Esophagus squamous epithelium (tissue), 5 donors: ENCODE measurements around the gene ENOSF1. TPM values are rescaled to one million over a fixed set of nuclear protein-coding genes. Genes with fewer than 3 reads are reported as not detected.

ENCODE experiments used
- DNase-seq: peaks from one replicate; lab custom pipeline; 2025; lab: John Stamatoyannopoulos, UW
- H3K27ac ChIP-seq, 4 donors: fragments of 200-600 bp; sonication (generic); one replicate each; pipeline ENCODE4 v1.5.1; 2016 to 2019; ENCODE audit warnings: mild to moderate bottlenecking in 1 of 4
- H3K27me3 ChIP-seq, 4 donors: fragments of 200-600 bp; sonication (generic); 1 replicate in 3 of 4; 2 replicates in 1 of 4; pipeline versions ENCODE4 v1.5.1 to v1.6.0; 2017 to 2021; ENCODE audit warnings: antibody characterized with exemption in 1 of 4
- H3K36me3 ChIP-seq, 3 donors: fragments of 200-600 bp; sonication (generic); one replicate each; pipeline ENCODE4 v1.5.1; 2016 to 2019
- H3K4me1 ChIP-seq, 3 donors: fragments of 200-600 bp; sonication (generic); one replicate each; pipeline ENCODE4 v1.5.1; 2017 to 2019
- H3K4me3 ChIP-seq, 4 donors: fragments of 200-600 bp; sonication (generic); 1 replicate in 3 of 4; 2 replicates in 1 of 4; pipeline ENCODE4 v1.5.1; 2016 to 2019; ENCODE audit warnings: mild to moderate bottlenecking in 2 of 4, moderate library complexity in 1 of 4
- H3K9me3 ChIP-seq, 3 donors: fragments of 200-600 bp; sonication (generic); one replicate each; pipeline ENCODE4 v1.5.1; 2016 to 2019
- CTCF ChIP-seq, 6 experiments: fragments of 450-650 bp in 4 of 6; fragments of 200-600 bp in 2 of 6; sonication (generic) in 2 of 6; IDR thresholded peaks; one replicate each; pipeline ENCODE4 v1.5.1; 2016 to 2019; ENCODE audit warnings: antibody characterized with exemption in 6 of 6, mild to moderate bottlenecking in 4 of 6, moderate library complexity in 4 of 6
- POLR2A ChIP-seq, 4 donors: fragments of 450-650 bp; IDR thresholded peaks; one replicate each; pipeline ENCODE4 v1.6.1; 2017; ENCODE audit warnings: antibody characterized with exemption in 4 of 4, mild to moderate bottlenecking in 4 of 4, moderate library complexity in 3 of 4
- WGBS, 2 donors: methylation state at CpG; one replicate each; pipeline ENCODE4 v1.1.5; 2018; 5-methylcytosine and 5-hydroxymethylcytosine counted together
- intact Hi-C: fragments of 100-400 bp; cut with DNase I; formaldehyde crosslinking; loops from one replicate; pipeline ENCODE4 v1.15.0; 2022
- total RNA-seq, 4 donors: library from RNA; depleted of rRNA; stranded (reverse); fragments of >200 nt; gene quantifications; one replicate each; pipeline ENCODE4 v1.1.0, GENCODE V29; 2016
- donor health status: DM: yes; HTN: yes; CAD: no.

The ENOSF1 gene
- total RNA-seq, 4 donors from 2014 or later = 31.7 to 63.7 (median 47.1) TPM

DNA sequence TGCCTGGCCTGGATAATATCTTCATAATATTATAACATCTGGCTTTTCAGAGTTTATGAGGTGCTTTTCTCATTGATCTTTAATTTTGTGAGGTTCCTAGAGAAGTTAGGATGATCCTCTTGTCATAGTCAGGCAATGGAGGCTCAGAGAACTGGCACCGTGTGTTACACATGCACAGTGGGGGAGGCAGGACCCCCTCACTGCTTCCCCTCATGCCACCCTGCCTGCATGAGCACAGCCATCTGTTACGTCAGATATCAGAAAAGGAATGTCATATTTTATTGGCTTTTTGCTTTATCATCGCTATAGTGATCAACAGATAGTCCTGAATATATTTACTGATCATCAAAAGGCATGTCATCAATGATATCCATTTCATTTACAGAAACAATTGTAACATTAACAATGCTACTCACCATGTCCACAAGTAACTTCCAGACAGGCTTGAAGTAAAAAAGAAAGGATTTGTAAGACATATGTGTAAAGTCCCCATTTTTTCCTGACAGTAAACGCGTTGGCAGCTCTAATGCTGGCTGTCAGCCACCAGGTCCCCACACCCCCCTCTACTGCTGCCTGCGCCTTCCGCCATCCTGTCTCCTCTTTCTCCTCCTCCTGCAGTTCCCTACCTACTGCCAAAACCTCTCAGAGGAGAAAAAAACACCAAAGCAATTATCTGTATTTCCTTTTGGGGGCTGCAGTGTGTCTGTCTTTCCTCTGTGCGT is 18.8 kb downstream of the ENOSF1 start:
- H3K4me3 ChIP-seq = no peak overlapping the region
- TF ChIP-seq POLR2A (IDR thresholded peaks at IDR 0.05) = no peak
- TF ChIP-seq CTCF (IDR thresholded peaks at IDR 0.05) = no peak
- H3K27me3 ChIP-seq = no peaks in the 10 kb centered on the region
- H3K4me1 ChIP-seq = no peaks in the 10 kb centered on the region
- H3K36me3 ChIP-seq = peaks cover 4 to 81% (median 7%) of the 10 kb centered on the region in 3 donors
- 78 to 84% methylated on average over 7 to 8 of the region's 8 CpGs for WGBS, 2 donors
- no peak for DNase-seq
- intact Hi-C loops = no loop called here
- no peak overlapping the region for H3K27ac ChIP-seq
- H3K9me3 ChIP-seq = no peaks in the 10 kb centered on the region

DNA sequence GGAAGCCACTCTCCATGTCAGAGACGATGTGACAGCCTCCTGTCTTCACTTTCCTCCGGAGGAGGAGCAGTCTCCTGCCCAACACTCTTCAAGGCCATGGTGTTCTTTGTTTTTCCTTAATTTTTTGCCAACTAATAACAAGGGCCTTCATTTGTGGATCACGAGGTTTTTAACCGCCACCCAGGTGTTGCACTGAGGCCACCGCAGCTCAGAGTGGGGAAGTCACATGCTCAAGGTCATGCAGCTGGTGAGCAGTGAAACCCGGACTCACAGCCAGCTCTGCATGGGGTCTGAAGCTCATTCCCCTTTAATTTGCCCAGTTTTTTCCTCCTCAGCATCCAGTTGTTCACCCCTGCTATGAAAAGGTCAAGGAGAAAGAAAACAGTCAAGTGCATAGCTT is 19.6 kb downstream of the ENOSF1 start:
- no peaks in the 10 kb centered on the region for H3K27me3 ChIP-seq
- no peaks in the 10 kb centered on the region for H3K4me1 ChIP-seq
- DNase-seq = no peak
- H3K4me3 ChIP-seq = no peak overlapping the region
- TF ChIP-seq CTCF (IDR thresholded peaks at IDR 0.05) = no peak
- TF ChIP-seq POLR2A (IDR thresholded peaks at IDR 0.05) = no peak
- intact Hi-C loops = no loop called here
- WGBS, 2 donors = 84 to 93% methylated on average over 6 of the region's 6 CpGs
- no peak overlapping the region for H3K27ac ChIP-seq
- no peaks in the 10 kb centered on the region for H3K9me3 ChIP-seq
- H3K36me3 ChIP-seq = peaks cover 4 to 87% (median 7%) of the 10 kb centered on the region in 3 donors

- 82% methylated on average over 2 to 5 of the region's 5 CpGs for WGBS, 2 donors
These were observed 24.1 kb downstream of the ENOSF1 start for GRCh38 chr18:688323-688722.

GRCh38 chr18:686339-687111 is 25.9 kb downstream of the ENOSF1 start:
- intact Hi-C loops = no loop called here
- no peak overlapping the region for H3K27ac ChIP-seq
- 91 to 93% methylated on average over 4 to 6 of the region's 11 CpGs for WGBS, 2 donors
- no peaks in the 10 kb centered on the region for H3K4me1 ChIP-seq
- no peak for DNase-seq
- H3K36me3 ChIP-seq = peaks cover 7 to 95% (median 8%) of the 10 kb centered on the region in 3 donors
- H3K27me3 ChIP-seq = no peaks in the 10 kb centered on the region
- H3K4me3 ChIP-seq = no peak overlapping the region
- TF ChIP-seq POLR2A (IDR thresholded peaks at IDR 0.05) = no peak
- TF ChIP-seq CTCF (IDR thresholded peaks at IDR 0.05) = no peak
- H3K9me3 ChIP-seq = no peaks in the 10 kb centered on the region

More at GRCh38 chr18:688323-688722, 24.1 kb downstream of the ENOSF1 start:
- Histone ChIP-seq H3K9me3 (no peaks in the 10 kb centered on the region), H3K36me3 (peaks cover 4 to 96% (median 4%) of the 10 kb centered on the region in 3 donors), H3K27ac (no peak overlapping the region), H3K27me3 (no peaks in the 10 kb centered on the region), H3K4me1 (no peaks in the 10 kb centered on the region), H3K4me3 (no peak overlapping the region)
- intact Hi-C loops = no loop called here
- TF ChIP-seq POLR2A (IDR thresholded peaks at IDR 0.05) (no peak), CTCF (IDR thresholded peaks at IDR 0.05) (no peak)
- DNase-seq = no peak

GRCh38 chr18:685438-685837 is 27.0 kb downstream of the ENOSF1 start:
- peaks cover 14 to 95% (median 16%) of the 10 kb centered on the region in 3 donors for H3K36me3 ChIP-seq
- intact Hi-C loops = no loop called here
- WGBS, 2 donors = 79 to 87% methylated on average over 3 of the region's 3 CpGs
- no peak overlapping the region for H3K4me3 ChIP-seq
- H3K27me3 ChIP-seq = no peaks in the 10 kb centered on the region
- TF ChIP-seq CTCF (IDR thresholded peaks at IDR 0.05) (no peak), POLR2A (IDR thresholded peaks at IDR 0.05) (no peak)
- H3K4me1 ChIP-seq = no peaks in the 10 kb centered on the region
- no peak for DNase-seq
- no peaks in the 10 kb centered on the region for H3K9me3 ChIP-seq
- no peak overlapping the region for H3K27ac ChIP-seq
